AG20443 (cell line): ENCODE data around the gene MACROD2.
"Not testable (repeated sequence)": the region's sequence is repeated elsewhere in the genome, so short reads cannot be mapped to it uniquely, and the experiment has no call there.

Source experiments
- DNase-seq: peaks from one replicate; pipeline ENCODE4 v3.0.0; 2012; ENCODE audit warnings: low spot score, mixed read lengths

MACROD2 gene

DNA sequence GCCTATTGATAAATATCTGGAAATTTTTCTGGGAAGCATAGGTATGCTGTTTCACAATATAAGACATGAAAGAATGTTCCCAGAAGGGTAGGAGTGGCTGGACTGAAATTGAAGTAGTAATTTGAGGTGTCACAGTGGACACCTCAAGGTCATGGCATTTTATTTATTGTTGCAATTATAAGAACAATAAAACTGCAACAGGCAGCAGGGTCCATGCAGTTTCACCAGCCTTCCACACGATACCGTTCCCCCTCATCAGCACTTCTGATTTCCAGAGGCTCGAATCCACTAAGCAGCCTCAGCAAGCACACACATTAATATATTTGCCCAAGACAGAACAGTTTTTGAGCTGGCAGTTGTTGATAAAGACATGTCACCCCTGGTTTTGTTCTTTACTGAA is 1540.5 kb downstream of the MACROD2 start:
- DNase-seq, result no peak

GRCh38 chr20:15537200-15537599 is 1541.9 kb downstream of the MACROD2 start:
- DNase-seq, result not testable (repeated sequence)

DNA sequence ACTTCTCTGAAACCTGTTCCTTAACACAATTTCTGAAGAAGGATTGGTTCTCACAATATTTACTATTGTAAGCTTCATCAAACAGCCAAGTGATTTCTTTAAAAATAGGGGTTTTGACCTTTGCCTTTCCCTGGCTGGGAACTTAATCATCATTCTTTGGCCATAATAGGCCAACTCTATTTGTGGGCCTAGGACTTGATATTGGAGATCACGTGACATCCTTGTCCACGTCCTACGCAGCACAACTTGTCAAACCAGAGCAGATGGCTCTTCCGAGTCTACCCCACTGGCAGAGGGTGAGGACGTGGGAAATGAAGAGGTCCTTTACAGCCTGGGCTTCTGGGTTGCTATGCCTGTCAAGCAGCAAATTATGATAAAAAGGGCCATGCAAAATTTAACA is 1547.3 kb downstream of the MACROD2 start:
- no peak for DNase-seq

GRCh38 chr20:15544742-15545141 is 1549.4 kb downstream of the MACROD2 start:
- no peak for DNase-seq

GRCh38 chr20:15546525-15547023 is 1551.3 kb downstream of the MACROD2 start:
- DNase-seq, result no peak

DNA sequence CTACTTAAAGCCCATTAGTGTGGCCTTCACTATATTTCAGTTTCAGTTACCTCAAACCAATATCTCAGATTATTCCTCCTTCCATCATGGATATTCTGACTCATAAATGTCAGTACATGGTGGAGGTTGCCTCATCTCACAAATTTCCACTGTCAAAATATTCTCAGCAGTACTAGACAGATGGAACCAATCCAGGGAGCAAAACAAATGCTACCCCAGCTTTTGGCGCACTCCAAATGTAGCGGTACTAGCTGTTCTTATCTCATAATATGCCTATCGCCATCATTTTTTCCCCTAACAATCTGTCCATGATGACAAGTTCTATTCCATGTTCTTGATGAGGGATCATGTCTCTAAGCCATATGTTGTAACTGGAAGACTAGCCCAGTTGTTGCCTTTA is 1551.8 kb downstream of the MACROD2 start:
- DNase-seq, result no peak

DNA sequence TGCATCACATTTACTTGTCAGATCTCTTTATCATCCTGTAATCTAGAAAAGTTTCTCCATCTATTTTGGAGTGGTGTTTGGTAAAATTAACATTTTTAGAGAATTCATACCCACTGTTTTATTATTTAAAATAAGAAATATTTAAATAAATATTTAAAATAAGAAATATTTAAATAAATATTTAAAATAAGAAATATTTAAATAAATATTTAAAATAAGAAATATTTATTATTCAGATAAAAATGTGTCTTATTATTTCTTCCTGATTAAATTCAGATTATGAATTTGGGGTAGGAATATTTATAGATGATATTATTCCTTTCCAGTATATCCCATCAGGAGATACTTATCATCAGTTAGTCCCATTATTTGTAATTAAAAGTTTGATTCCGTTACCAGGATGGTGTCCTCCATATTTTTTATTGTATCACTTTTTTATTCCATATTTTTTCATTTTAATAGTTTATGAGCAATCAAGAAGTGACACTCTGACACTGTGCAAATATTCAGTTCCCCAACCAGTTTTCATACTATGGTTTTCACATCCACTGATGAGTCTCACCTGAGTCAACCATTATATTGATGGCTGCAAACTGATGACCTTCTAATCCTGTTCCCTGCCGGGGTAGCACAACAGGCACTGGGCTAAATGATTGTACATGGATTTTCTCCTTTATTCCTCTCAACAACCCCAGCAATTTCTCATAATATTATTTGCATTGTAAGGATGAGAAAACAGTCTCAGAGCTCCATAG is 1555.0 kb downstream of the MACROD2 start:
- DNase-seq, result no peak

DNA sequence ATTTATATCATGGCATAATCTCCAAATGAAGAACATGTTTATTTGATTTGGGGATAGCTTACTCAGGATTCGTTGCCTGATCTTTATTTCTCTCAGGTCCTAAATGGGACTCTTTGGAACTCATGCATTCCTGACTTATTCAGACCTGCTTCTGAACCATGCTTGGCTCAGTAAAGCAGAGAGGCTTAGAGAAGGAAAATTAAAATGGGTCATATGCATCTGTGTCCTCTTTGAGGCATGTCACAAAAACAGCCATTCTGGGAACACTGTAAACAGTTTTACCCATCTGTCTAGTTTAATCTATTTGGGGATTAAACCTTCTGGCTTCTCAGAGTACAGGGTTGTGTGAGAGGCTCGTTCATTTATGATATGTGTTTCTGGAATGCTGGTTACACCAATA is 1560.6 kb downstream of the MACROD2 start:
- no peak for DNase-seq

GRCh38 chr20:15556869-15557268 is 1561.6 kb downstream of the MACROD2 start:
- no peak for DNase-seq

DNA sequence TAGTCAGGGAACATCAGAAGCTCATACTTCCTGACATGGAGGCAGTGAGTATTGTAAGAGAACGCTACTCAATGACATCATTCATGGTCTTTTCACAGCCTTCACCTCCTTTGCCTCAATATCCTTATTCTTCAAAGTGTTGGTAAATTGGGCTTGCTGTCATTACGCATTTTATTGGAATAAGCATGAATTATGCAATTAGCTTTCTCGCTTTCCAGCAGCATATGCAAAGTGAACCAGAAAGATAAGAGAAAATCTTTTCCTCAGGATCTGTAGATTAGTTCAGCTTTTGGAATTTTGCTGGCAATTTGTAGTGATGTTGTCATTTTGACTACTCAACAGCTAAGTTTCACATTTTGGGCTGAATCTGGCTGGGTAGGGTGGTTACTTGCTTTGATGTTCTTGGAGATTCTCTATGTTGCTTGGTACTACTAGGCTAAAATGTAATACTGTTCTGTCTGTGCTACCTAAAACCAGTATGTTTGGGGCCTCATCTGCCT is 1565.8 kb downstream of the MACROD2 start:
- no peak for DNase-seq

DNA sequence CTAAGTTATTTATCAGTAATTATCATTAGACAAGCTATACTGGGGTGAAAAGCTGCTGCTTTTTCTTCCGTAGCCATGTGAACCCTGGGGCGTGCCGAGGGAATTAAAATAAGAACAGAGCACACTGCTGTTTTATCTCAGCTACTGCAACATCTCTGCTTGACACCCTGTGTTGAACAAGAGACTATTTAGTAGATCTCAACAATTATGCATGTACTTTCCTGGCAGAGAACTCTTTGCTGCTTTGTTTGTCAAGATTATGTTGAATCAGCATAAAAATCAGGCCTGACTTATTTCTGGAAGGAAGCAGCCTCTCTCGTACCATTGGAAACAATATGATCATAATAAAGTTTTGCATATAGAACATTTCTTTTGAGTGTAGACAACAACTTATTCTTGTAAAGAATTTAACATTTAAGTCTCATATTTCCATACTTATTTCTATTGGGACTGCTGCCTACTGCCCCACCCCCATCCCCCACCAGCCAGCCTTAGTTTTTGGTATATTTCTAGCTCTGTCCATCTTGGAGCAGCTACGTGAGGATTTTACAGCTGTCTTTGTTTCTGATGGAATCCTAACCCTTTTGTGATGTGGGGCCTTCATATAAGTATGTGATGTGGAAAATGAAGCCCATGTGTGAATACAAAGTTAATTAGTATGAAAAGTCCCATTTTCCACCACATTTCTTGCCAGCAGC is 1566.5 kb downstream of the MACROD2 start:
- no peak for DNase-seq

GRCh38 chr20:15563836-15564235 is 1568.5 kb downstream of the MACROD2 start:
- no peak for DNase-seq

DNA sequence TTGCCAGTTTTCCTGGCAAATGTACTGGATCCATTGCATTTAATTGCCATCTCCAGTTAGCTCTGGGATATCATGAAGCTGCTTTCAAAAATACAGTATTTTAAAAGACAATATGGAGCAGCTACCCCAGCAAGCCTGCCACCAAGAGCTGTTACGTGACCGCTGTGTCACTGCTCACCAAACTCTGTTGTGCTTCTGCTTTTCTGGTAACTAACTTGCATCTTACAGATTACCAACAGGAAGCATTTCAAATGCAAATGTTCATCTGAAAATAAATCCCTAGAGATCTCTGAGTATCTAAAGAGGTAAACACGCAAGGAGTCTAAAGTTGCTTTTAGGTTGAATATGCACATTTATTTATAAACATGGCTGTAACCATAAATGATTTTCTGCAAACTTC is 1569.7 kb downstream of the MACROD2 start:
- no peak for DNase-seq

GRCh38 chr20:15565786-15566185 is 1570.5 kb downstream of the MACROD2 start:
- no peak for DNase-seq

DNA sequence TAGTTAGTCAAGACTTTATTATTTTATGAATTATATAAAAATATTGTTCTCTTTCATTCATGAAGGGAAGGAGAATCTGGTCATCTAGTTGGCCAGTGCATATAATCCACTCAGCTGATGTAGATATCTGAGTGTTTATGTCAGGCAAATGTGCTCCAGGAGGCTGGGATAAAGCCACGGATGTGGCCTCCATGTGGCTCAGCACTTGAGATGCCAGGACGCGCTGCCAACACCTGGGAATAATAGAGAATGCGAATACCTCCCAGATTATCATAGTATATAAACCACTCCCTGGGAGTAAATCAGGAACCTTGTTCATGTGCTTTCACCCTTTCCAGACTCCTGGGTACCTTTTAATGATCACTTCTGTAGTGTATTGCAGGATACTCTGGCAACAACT is 1571.9 kb downstream of the MACROD2 start:
- no peak for DNase-seq

- no peak for DNase-seq
These were observed 1574.8 kb downstream of the MACROD2 start for GRCh38 chr20:15570156-15570555.

- no peak for DNase-seq
These were observed 1575.7 kb downstream of the MACROD2 start for GRCh38 chr20:15571056-15571455.

DNA sequence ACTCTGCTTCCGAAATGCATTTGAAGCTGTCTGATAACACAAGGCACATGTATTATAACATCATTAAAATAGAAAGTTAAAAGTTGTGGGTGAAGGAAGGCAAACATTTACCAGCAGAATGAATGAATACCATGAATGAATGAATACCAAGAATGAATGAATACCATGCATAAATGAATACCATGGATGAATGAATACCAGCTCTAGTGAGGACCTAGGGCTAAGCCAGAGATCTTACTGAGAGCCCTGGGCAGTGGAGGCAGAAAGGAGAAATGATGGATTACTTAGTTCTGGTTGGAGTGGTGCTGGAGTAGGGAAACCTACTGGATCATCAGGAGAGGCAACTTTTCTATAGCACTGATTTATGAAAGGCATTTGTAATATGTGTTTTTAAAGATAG is 1579.9 kb downstream of the MACROD2 start:
- no peak for DNase-seq

- DNase-seq, result no peak
These were observed 1581.1 kb downstream of the MACROD2 start for GRCh38 chr20:15576411-15576810.

DNA sequence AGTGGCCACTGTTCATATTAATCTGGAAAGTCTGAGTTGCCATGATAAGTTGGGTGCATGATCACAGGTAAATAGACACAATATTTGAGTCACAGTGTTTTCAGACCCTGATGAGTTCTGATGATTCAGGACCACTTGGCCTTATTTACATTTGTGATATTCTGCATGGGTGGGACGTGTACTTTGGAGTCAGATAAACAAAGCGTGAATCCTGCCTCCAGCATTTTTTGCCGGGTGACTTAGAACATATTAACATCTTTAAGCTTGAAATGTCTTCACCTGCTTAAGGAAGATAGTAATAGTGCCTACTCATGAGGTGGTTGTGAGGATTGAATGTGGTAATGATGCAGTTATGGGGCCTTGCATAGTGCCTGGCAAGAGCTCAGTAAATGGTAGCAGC is 1582.8 kb downstream of the MACROD2 start:
- no peak for DNase-seq

DNA sequence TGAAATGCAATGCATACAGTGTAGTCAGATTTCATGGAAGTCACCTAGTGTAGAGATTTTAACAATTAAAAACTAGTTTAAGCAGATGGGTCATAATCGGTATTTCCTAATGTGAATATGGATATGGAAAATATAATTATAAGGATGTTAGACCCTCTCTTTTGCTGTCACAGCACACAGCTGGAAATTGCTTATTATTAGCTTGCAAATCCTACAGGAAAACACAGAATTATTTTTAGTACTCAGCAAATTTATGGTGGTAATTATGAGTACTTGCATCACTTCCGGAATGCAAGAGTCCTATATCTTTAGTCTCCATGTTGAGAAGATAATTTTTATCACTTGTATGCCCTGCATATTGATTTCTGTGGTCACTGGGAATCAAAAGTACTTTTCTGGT is 1584.4 kb downstream of the MACROD2 start:
- DNase-seq, result no peak

GRCh38 chr20:15582146-15582760 is 1586.9 kb downstream of the MACROD2 start:
- no peak for DNase-seq

DNA sequence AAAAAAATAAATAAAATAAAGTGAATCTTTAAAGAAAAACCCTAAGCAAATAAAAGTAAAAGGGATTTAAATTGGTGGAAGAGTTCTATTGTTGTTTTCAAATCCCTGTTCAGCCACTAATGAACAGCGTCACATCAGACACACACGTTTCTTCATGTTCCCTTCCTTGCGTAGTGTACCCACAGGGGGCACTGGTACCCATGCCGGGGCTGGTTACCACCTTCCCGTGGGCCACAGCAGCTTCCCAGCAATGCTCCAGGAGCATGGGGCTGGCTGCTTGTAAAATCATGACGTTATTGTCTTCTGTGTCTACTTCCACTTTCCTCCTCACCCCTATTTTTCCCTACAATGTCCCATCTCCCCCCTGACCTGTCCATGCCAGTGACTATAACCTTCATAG is 1589.2 kb downstream of the MACROD2 start:
- no peak for DNase-seq
